Germinal center (tissue), 1 donor: ENCODE data around the gene LAPTM5.
A peak's percentile ranks its signal among the peaks of the same experiment; 100 is the strongest.

Experiments
- DNase-seq: peaks from one replicate; pipeline ENCODE4 v3.0.0; 2012; ENCODE audit warnings: mixed read lengths, low spot score

The LAPTM5 gene

GRCh38 chr1:30714536-30715090, 43.0 kb downstream of the LAPTM5 start:
- no peak for DNase-seq

- DNase-seq, result no peak
These were observed 43.5 kb downstream of the LAPTM5 start for GRCh38 chr1:30714025-30714424.

GRCh38 chr1:30713311-30713710, 44.3 kb downstream of the LAPTM5 start:
- DNase-seq, result no peak

- no peak for DNase-seq
These were observed 45.0 kb downstream of the LAPTM5 start for GRCh38 chr1:30712583-30712982.

GRCh38 chr1:30710407-30710806, 47.2 kb downstream of the LAPTM5 start:
- no peak for DNase-seq

- no peak for DNase-seq
These were observed 49.2 kb downstream of the LAPTM5 start for GRCh38 chr1:30708361-30708728.

- peak; percentile 81 for DNase-seq
These were observed 49.9 kb downstream of the LAPTM5 start for GRCh38 chr1:30707412-30708360.

GRCh38 chr1:30706528-30706927, 51.0 kb downstream of the LAPTM5 start:
- DNase-seq, result no peak

- DNase-seq, result no peak
These were observed 51.9 kb downstream of the LAPTM5 start for GRCh38 chr1:30705698-30706097.

- no peak for DNase-seq
These were observed 52.6 kb downstream of the LAPTM5 start for GRCh38 chr1:30704765-30705509.

- DNase-seq, result no peak
These were observed 53.3 kb downstream of the LAPTM5 start for GRCh38 chr1:30704271-30704670.

- no peak for DNase-seq
These were observed 54.8 kb downstream of the LAPTM5 start for GRCh38 chr1:30702823-30703222.

- DNase-seq, result no peak
These were observed 56.3 kb downstream of the LAPTM5 start for GRCh38 chr1:30701258-30701633.

GRCh38 chr1:30700528-30701257, 56.9 kb downstream of the LAPTM5 start:
- DNase-seq, result no peak

- no peak for DNase-seq
These were observed 57.8 kb downstream of the LAPTM5 start for GRCh38 chr1:30699762-30700161.

- DNase-seq, result no peak
These were observed 59.1 kb downstream of the LAPTM5 start for GRCh38 chr1:30698401-30698981.

GRCh38 chr1:30697571-30698376, 59.8 kb downstream of the LAPTM5 start:
- DNase-seq, result no peak

GRCh38 chr1:30696831-30697230, 60.7 kb downstream of the LAPTM5 start:
- DNase-seq, result no peak

GRCh38 chr1:30695439-30695841, 62.1 kb downstream of the LAPTM5 start:
- DNase-seq, result no peak

GRCh38 chr1:30694280-30695175, 63.0 kb downstream of the LAPTM5 start:
- DNase-seq, result no peak
